Trophoblast cell (in vitro differentiated cells and primary cell): ENCODE data around the gene CCDC154.

Source experiments
- DNase-seq, 2 donors: peaks; one replicate each; pipeline ENCODE4 v3.0.0-alpha.2; 2016
- H2AFZ ChIP-seq: 2 replicates; pipeline ENCODE4 v1.6.1; 2013; ENCODE audit warnings: low read length, moderate library complexity, mild to moderate bottlenecking; ENCODE audit not compliant: insufficient read depth, poor library complexity
- H2AK5ac ChIP-seq: 2 replicates; pipeline ENCODE4 v1.6.1; 2013; ENCODE audit warnings: mild to moderate bottlenecking, low read length
- H2BK120ac ChIP-seq: 2 replicates; pipeline ENCODE4 v1.6.1; 2013; ENCODE audit warnings: low read length, mild to moderate bottlenecking, moderate library complexity; ENCODE audit not compliant: insufficient read depth, poor library complexity
- H2BK12ac ChIP-seq: 2 replicates; pipeline ENCODE4 v1.6.1; 2013; ENCODE audit warnings: mild to moderate bottlenecking, low read length, moderate library complexity
- H2BK5ac ChIP-seq: 2 replicates; pipeline ENCODE4 v1.6.1; 2013; ENCODE audit warnings: low read length, low read depth, moderate library complexity, mild to moderate bottlenecking; ENCODE audit not compliant: poor library complexity
- H3K14ac ChIP-seq: 2 replicates; pipeline ENCODE4 v1.6.1; 2013; ENCODE audit warnings: mild to moderate bottlenecking, low read length
- H3K18ac ChIP-seq: 2 replicates; pipeline ENCODE4 v1.6.1; 2013; ENCODE audit warnings: mild to moderate bottlenecking, low read length
- H3K23ac ChIP-seq: 2 replicates; pipeline ENCODE4 v1.6.1; 2013; ENCODE audit warnings: low read length
- H3K27ac ChIP-seq: 2 replicates; pipeline ENCODE4 v1.5.1; 2013; ENCODE audit warnings: low read depth, mild to moderate bottlenecking, inconsistent platforms, low read length, moderate library complexity
- H3K27me3 ChIP-seq: 2 replicates; pipeline ENCODE4 v1.6.1; 2013; ENCODE audit warnings: inconsistent platforms, mild to moderate bottlenecking, low read length, moderate library complexity; ENCODE audit not compliant: insufficient read depth
- H3K36me3 ChIP-seq, 2 experiments: 1 replicate in 1 of 2; 2 replicates in 1 of 2; pipeline ENCODE4 v1.6.1; 2013; ENCODE audit warnings: low read length in 2 of 2, mild to moderate bottlenecking in 2 of 2, moderate library complexity in 1 of 2; ENCODE audit not compliant: insufficient read depth in 2 of 2, control insufficient read depth in 1 of 2
- H3K4ac ChIP-seq: 2 replicates; pipeline ENCODE4 v1.6.1; 2013; ENCODE audit warnings: low read depth, mild to moderate bottlenecking, low read length, moderate library complexity
- H3K4me1 ChIP-seq, 2 experiments: 1 replicate in 1 of 2; 2 replicates in 1 of 2; pipeline ENCODE4 v1.6.1; 2013; ENCODE audit warnings: low read length in 2 of 2, mild to moderate bottlenecking in 2 of 2, moderate library complexity in 1 of 2; ENCODE audit not compliant: insufficient read depth in 2 of 2, control insufficient read depth in 1 of 2
- H3K4me2 ChIP-seq: 2 replicates; pipeline ENCODE4 v1.6.1; 2013; ENCODE audit warnings: inconsistent platforms, mild to moderate bottlenecking, low read length, moderate library complexity
- H3K4me3 ChIP-seq: 2 replicates; pipeline ENCODE4 v1.5.1; 2013; ENCODE audit warnings: mild to moderate bottlenecking, low read depth, low read length, inconsistent platforms
- H3K79me1 ChIP-seq: one replicate; pipeline ENCODE4 v1.6.1; 2013; ENCODE audit warnings: low read length
- H3K79me2 ChIP-seq: 2 replicates; pipeline ENCODE4 v1.6.1; 2013; ENCODE audit warnings: low read length, mild to moderate bottlenecking; ENCODE audit not compliant: control insufficient read depth, insufficient read depth, poor library complexity
- H3K9ac ChIP-seq: 2 replicates; pipeline ENCODE4 v1.6.1; 2013; ENCODE audit warnings: mild to moderate bottlenecking, low read length
- H3K9me3 ChIP-seq: 2 replicates; pipeline ENCODE4 v1.6.1; 2013; ENCODE audit warnings: low read depth, mild to moderate bottlenecking, control low read depth, inconsistent platforms, low read length; ENCODE audit not compliant: insufficient read depth
- H4K12ac ChIP-seq: 2 replicates; pipeline ENCODE4 v1.6.1; 2013; ENCODE audit warnings: low read depth, mild to moderate bottlenecking, low read length, moderate library complexity
- H4K8ac ChIP-seq: 2 replicates; pipeline ENCODE4 v1.6.1; 2013; ENCODE audit warnings: low read depth, mild to moderate bottlenecking, low read length, moderate library complexity
- H4K91ac ChIP-seq: one replicate; pipeline ENCODE4 v1.6.1; 2013; ENCODE audit warnings: low read depth, mild to moderate bottlenecking, low read length, moderate library complexity
- WGBS: extraction: QIAGEN DNeasy Blood & Tissue Kit; methylation state at CpG from one replicate; pipeline ENCODE4 v1.1.7; 2013; ENCODE audit warnings: missing lambda C conversion rate; ENCODE audit not compliant: insufficient read length, insufficient coverage; ENCODE audit errors: extremely low coverage; 5-methylcytosine and 5-hydroxymethylcytosine counted together

The CCDC154 gene

DNA sequence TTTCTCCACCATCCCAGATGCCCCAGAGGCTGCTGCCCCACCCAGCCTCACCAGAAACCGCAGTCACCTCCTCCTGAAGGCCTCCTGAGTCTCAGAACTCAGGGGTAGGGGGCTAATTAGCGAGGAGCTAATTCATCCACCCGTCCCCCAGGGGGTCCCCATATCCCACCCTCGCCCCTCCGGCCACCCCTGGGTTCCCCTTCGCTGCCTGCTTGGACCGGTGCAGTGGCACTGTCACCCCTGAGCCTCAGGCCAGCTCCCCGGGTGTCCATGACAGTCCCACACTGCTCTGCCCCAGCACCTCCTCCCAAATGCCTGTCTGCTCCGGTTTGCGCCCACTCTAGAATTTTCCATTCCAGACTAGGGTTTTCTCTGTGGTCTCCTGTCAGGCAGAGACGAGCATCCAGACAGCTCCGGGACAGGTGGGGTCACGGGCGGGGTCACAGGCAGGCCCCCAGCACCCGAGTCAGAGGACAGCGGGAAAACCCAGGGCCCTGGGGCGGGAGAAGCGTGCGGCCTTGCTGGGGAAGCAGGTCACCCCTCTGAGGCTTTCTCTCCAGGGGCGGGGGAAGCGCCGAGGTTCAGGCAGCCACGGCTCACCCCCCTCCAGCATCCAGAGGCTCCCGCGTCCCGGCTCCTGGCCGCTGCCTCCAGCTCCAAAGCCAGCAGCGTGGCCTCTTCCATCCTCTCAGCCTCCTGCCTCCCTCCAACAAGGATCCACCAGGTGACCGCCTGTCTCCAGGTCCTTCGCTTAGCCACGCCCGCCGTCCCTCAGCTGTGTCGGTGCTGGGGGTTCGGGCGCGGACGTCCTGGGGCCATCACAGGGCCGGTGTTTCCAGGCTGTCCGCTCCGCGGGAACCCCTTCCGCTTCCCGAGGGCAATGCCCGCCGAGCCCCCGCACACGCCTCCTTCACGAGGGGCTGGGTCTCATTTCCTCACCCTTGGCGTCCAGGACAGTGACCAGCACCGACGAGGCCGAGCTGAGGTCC lies 16.6 kb downstream of the CCDC154 start:
- Histone ChIP-seq H4K91ac (no peak overlapping the region), H3K4me3 (no peak overlapping the region), H3K23ac (no peak overlapping the region), H3K4me2 (no peak overlapping the region), H2BK5ac (no peak overlapping the region), H3K79me1 (no peaks in the 10 kb centered on the region), H3K27me3 (no peaks in the 10 kb centered on the region), H3K27ac (no peak overlapping the region), H4K12ac (no peak overlapping the region), H4K8ac (no peak overlapping the region), H3K14ac (no peak overlapping the region), H3K9me3 (no peaks in the 10 kb centered on the region), H2BK120ac (no peak overlapping the region), H2AFZ (no peak overlapping the region), H3K18ac (no peak overlapping the region), H3K79me2 (no peaks in the 10 kb centered on the region), H3K36me3 (no peaks in the 10 kb centered on the region), H3K9ac (no peak overlapping the region), H2AK5ac (no peak overlapping the region), H3K4ac (no peak overlapping the region), H3K4me1 (no peaks in the 10 kb centered on the region), H2BK12ac (no peak overlapping the region)
- DNase-seq = no peak
- WGBS = no CpG with 5 or more reads among the region's 53 CpGs

DNA sequence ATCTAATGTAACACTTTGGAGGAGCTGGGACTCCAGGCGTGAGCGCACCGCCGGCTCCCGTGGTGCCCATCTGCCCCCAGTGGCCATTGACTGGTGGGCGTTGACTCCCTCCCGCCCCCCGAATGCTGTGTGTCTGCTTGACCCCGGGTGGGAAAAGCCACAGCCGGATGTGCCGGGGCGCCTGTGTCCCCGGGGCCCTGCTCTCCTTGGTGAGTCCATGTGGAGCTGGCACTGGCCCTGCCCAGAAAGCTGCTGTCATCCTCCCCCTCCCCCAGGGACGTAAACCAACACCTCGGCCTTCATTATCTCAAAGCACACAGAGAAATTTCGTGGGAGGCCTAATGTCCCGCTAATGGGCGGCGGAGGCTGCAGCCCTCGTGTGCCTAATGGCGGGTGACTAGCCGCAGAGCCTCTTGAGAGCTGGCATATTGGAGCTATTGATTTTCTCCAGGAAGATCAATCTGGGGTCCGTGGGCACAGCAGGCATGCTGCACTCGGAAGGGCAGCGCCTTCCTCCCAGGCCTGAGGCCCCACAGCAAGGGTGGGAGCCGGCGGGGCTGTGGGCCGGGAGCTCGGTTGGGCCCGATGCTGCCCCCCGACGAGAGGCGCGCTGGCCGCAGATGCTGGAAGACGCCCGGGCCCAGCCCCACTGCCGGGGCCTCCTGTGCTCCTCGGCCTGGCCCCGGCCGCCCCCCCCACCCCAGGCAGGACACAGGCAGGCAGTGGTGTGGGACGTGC lies 17.5 kb downstream of the CCDC154 start:
- no peak overlapping the region for H3K4me3 ChIP-seq
- H4K91ac ChIP-seq = no peak overlapping the region
- no peak for DNase-seq
- no peaks in the 10 kb centered on the region for H3K4me1 ChIP-seq
- no peak overlapping the region for H2AK5ac ChIP-seq
- no peak overlapping the region for H2BK120ac ChIP-seq
- H3K27me3 ChIP-seq = no peaks in the 10 kb centered on the region
- no CpG with 5 or more reads among the region's 42 CpGs for WGBS
- H2AFZ ChIP-seq = no peak overlapping the region
- H3K27ac ChIP-seq = no peak overlapping the region
- no peak overlapping the region for H3K9ac ChIP-seq
- H2BK12ac ChIP-seq = no peak overlapping the region
- H3K4me2 ChIP-seq = no peak overlapping the region
- no peak overlapping the region for H2BK5ac ChIP-seq
- H3K9me3 ChIP-seq = peaks cover 3% of the 10 kb centered on the region
- no peaks in the 10 kb centered on the region for H3K79me1 ChIP-seq
- no peak overlapping the region for H3K18ac ChIP-seq
- H3K23ac ChIP-seq = no peak overlapping the region
- no peaks in the 10 kb centered on the region for H3K79me2 ChIP-seq
- no peak overlapping the region for H3K14ac ChIP-seq
- H4K8ac ChIP-seq = no peak overlapping the region
- no peak overlapping the region for H4K12ac ChIP-seq
- no peaks in the 10 kb centered on the region for H3K36me3 ChIP-seq
- no peak overlapping the region for H3K4ac ChIP-seq

DNA sequence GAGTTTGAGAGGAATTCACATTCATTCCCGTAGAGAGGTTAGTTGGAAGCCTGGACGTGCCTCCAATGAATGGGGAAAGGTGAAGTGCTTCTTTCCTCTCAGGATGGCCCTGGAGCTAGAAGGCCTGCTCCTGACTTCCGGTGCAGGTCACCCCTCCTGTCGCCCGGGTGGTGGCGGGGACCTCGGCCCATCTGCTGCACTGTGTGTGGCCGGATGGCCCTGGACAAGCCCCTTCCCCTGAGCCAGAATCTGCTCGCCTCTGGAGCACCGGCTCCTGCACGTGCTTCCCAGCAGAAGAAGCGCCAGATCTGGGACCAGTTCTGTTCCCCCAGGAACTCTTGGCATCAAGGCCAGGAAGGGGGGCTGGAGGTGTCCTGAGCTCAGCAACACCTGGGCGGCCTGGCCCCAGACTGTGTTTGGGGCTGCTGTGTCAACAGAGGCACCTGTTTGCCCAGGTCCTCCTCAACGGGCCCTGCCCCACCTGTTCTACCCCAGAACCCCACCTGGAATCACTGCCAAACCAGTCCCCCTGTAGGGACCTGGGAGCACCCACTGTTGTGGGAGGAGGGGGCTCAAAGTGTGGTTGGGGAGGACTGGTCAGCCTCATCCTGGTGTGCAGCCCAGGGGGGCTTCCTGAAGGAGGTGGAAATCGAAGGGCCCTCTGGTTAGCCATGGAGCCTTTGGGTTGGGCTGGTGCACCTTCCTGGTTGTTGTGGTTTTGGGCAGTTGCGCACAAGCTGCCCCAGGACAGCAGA lies 18.6 kb downstream of the CCDC154 start:
- Histone ChIP-seq H4K12ac (no peak overlapping the region), H3K27me3 (no peaks in the 10 kb centered on the region), H2BK12ac (no peak overlapping the region), H3K23ac (no peak overlapping the region), H2BK5ac (no peak overlapping the region), H3K4ac (no peak overlapping the region), H3K27ac (no peak overlapping the region), H4K8ac (no peak overlapping the region), H3K4me3 (no peak overlapping the region), H3K79me2 (peaks cover 3% of the 10 kb centered on the region), H3K14ac (no peak overlapping the region), H3K4me2 (no peak overlapping the region), H4K91ac (no peak overlapping the region), H3K18ac (no peak overlapping the region), H2BK120ac (no peak overlapping the region), H2AFZ (no peak overlapping the region), H3K9me3 (peaks cover 3% of the 10 kb centered on the region), H3K79me1 (peaks cover 4% of the 10 kb centered on the region), H2AK5ac (peak overlapping the region; percentile 32), H3K36me3 (no peaks in the 10 kb centered on the region), H3K9ac (no peak overlapping the region), H3K4me1 (peaks cover 0 to 2% of the 10 kb centered on the region in 2 experiments)
- DNase-seq = no peak
- no CpG with 5 or more reads among the region's 16 CpGs for WGBS

DNA sequence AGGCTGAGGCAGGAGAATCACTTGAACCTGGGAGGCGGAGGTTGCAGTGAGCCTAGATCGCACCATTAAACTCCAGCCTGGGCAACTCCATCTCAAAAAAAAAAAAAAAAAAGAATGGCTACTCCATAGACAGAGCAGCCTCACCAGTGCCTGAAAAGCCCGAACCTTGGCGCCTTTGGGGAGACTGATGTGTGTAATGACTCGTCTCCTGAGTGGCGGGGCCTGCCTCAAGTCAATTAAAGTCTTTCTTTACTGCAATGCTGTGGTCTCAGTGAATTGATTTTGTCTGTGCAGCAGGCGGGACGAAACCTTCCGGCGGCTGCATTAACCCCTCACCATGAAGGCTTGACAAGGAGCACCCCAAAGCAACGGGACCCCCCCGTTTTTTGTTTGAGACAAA lies 20.3 kb downstream of the CCDC154 start:
- Histone ChIP-seq H3K9ac (no peak overlapping the region), H2BK12ac (no peak overlapping the region), H3K9me3 (peaks cover 3% of the 10 kb centered on the region), H2AK5ac (no peak overlapping the region), H2AFZ (no peak overlapping the region), H3K79me2 (peaks cover 3% of the 10 kb centered on the region), H3K18ac (no peak overlapping the region), H2BK120ac (no peak overlapping the region), H4K12ac (no peak overlapping the region), H3K36me3 (no peaks in the 10 kb centered on the region), H3K79me1 (peaks cover 8% of the 10 kb centered on the region), H4K8ac (no peak overlapping the region), H3K4me1 (peaks cover 2 to 5% of the 10 kb centered on the region in 2 experiments), H3K14ac (no peak overlapping the region), H3K4ac (no peak overlapping the region), H2BK5ac (no peak overlapping the region), H4K91ac (no peak overlapping the region), H3K23ac (no peak overlapping the region), H3K27ac (no peak overlapping the region), H3K4me2 (no peak overlapping the region), H3K27me3 (no peaks in the 10 kb centered on the region), H3K4me3 (no peak overlapping the region)
- DNase-seq = no peak
- WGBS = no CpG with 5 or more reads among the region's 12 CpGs
